HG03575 (cell line): ENCODE data around the gene HLF.
"Not testable (repeated sequence)": the region's sequence is repeated elsewhere in the genome, so short reads cannot be mapped to it uniquely, and the experiment has no call there.

Experiments
- ATAC-seq: cut with Tn5 transposase; IDR thresholded peaks from one replicate; pipeline ENCODE4 v1.9.1; 2021; ENCODE audit not compliant: unreplicated experiment, insufficient number of reproducible peaks, low FRiP score; ENCODE audit errors: extremely low read depth

HLF gene

GRCh38 chr17:55320594-55321426, 56.0 kb downstream of the HLF start:
- no peak for ATAC-seq

DNA sequence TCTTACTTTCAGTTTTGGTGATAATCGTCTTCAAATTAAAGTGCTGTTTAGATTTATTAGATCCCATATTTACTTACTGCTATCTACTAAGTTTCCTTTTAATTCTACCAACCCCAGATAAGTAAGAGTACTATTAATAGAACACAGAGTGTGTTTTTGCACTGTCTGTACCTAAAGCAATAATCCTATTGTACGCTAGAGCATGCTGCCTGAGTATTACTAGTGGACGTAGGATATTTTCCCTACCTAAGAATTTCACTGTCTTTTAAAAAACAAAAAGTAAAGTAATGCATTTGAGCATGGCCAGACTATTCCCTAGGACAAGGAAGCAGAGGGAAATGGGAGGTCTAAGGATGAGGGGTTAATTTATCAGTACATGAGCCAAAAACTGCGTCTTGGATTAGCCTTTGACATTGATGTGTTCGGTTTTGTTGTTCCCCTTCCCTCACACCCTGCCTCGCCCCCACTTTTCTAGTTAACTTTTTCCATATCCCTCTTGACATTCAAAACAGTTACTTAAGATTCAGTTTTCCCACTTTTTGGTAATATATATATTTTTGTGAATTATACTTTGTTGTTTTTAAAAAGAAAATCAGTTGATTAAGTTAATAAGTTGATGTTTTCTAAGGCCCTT, 56.8 kb downstream of the HLF start:
- no peak for ATAC-seq

DNA sequence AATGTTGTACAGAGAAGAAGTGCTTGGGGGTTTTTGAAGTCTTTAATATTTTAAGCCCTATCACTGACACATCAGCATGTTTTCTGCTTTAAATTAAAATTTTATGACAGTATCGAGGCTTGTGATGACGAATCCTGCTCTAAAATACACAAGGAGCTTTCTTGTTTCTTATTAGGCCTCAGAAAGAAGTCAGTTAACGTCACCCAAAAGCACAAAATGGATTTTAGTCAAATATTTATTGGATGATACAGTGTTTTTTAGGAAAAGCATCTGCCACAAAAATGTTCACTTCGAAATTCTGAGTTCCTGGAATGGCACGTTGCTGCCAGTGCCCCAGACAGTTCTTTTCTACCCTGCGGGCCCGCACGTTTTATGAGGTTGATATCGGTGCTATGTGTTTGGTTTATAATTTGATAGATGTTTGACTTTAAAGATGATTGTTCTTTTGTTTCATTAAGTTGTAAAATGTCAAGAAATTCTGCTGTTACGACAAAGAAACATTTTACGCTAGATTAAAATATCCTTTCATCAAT, 57.8 kb downstream of the HLF start:
- no peak for ATAC-seq

- no peak for ATAC-seq
Measured at GRCh38 chr17:55323518-55324295, 58.9 kb downstream of the HLF start.

DNA sequence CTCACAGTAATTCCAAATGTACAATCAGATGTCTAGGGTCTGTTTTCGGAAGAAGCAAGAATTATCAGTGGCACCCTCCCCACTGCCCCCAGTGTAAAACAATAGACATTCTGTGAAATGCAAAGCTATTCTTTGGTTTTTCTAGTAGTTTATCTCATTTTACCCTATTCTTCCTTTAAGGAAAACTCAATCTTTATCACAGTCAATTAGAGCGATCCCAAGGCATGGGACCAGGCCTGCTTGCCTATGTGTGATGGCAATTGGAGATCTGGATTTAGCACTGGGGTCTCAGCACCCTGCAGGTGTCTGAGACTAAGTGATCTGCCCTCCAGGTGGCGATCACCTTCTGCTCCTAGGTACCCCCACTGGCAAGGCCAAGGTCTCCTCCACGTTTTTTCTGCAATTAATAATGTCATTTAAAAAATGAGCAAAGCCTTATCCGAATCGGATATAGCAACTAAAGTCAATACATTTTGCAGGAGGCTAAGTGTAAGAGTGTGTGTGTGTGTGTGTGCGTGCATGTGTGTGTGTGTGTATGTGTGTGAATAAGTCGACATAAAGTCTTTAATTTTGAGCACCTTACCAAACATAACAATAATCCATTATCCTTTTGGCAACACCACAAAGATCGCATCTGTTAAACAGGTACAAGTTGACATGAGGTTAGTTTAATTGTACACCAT, 59.7 kb downstream of the HLF start:
- ATAC-seq, result no peak

DNA sequence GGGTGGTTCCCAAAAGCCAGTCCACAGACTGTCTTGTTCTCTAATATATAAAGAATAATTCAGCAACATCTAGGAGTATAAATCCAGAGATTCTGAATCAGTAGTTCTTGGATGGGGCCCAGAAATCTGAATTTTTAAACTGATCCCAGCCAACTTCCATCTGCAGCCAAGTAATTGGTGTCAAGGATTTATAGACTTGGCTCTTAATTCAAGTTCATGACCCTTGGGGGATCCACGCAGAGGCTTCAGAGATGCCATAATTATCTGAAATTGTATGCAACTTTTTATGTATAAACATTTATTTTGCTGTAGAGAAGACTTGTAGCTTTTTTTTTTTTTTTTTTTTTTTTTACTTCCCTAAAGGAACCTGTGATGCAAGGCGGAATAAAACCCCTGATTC, 60.6 kb downstream of the HLF start:
- ATAC-seq, result no peak

DNA sequence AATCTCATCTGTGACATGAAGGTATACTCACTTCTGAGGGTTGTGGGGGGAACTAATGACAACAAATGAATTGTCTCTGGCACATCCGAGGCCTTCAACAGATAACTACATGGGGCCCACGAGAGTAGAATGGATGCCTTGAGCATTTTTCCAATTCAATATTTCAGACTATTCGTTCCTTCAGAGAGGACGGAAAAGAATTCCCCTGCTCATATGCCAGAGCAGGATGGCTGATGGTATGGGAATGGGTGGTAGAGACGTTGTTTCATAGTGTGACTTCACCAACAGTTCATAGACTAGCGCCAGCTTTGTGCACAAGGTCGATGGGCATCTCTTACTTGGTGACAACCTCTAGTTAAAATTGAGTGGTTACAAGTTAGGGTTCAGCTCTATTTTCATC, 61.3 kb downstream of the HLF start:
- no peak for ATAC-seq

GRCh38 chr17:55327225-55328088, 62.7 kb downstream of the HLF start:
- ATAC-seq, result no peak

DNA sequence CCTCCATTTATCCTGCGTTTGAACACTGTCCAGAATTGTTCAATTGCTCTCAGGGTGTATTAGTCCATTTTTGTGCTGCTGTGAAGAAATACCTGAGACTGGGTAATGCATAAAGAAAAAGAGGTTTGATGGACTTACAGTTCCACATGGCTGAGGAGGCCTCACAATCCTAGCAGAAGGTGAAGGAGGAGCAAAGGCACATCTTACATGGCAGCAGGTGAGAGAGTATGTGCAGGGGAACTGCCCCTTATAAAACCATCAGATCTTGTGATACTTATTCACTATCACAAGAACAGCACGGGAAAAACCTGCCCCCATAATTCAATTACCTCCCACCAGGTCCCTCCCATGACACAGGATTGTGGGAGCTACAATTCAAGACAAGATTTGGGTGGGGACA, 63.8 kb downstream of the HLF start:
- ATAC-seq, result not testable (repeated sequence)

- ATAC-seq, result no peak
Measured at GRCh38 chr17:55330344-55330933, 65.7 kb downstream of the HLF start.

DNA sequence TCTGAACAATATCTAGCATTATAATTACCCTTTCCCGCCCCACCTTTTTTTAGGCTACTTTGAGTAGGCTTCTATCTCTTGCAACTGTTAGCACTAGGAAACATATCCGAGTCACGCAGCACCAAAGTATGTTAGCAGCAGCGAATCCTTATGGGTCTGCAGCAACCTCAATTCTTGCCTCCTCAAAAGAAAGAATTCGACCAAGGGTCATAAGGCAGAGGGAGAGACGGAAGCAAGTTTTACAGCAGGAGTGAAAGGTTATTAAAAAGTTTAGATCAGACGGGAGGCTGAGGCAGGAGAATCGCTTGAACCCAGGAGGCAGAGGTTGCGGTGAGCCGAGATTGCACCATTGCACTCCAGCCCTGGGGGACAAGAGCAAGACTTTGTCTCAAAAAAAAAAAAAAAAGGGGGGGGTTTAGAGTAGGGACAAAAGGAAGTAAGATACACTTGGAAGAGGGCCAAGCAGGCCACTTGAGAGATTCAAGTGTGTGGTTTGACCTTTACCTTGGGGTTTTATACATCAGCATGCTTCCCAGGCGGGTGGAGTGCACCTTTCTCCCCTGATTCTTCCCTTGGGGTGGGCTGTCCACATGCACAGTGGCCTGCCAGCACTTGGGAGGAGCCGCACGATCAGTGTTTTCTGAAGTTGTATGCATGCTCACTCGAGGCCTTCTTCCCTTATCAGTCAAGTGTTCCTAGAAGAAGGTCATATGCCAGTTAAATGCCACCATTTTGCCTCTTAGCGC, 67.7 kb downstream of the HLF start:
- ATAC-seq, result no peak

- no peak for ATAC-seq
Measured at GRCh38 chr17:55334285-55334684, 69.5 kb downstream of the HLF start.

DNA sequence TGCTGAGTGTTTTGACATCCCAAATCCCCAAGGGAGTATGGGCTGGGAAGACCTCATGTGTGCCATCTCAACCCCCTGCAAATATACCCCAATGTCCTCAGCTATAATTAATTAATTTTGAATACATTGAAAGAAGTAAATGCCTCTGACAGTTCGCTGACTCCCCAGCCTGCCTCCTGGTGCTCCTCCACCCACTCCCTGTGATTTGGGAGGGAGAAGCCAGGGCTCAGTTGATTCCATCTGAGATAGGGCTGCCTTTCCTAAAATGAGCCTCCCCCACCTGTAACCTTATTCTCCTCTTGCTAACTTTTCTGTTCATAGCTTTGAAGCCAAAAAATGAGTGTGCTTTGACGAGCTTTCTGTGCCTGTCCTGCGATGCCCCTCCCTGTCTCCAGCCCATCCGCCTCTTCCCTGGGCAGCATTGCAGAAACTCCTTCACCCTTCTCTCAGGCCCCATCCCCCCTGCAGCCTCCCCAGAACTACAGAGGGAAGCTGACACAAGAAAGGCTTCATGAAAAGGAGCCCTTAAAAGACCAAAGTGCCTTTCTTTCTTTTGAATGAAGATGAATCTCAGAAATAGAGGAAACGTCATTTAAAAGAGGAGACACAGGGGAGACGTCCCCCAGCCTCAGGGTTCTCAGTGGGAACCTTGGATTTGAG, 70.3 kb downstream of the HLF start:
- ATAC-seq, result no peak

GRCh38 chr17:55335625-55336024, 70.9 kb downstream of the HLF start:
- no peak for ATAC-seq

- no peak for ATAC-seq
Measured at GRCh38 chr17:55336426-55336825, 71.7 kb downstream of the HLF start.

DNA sequence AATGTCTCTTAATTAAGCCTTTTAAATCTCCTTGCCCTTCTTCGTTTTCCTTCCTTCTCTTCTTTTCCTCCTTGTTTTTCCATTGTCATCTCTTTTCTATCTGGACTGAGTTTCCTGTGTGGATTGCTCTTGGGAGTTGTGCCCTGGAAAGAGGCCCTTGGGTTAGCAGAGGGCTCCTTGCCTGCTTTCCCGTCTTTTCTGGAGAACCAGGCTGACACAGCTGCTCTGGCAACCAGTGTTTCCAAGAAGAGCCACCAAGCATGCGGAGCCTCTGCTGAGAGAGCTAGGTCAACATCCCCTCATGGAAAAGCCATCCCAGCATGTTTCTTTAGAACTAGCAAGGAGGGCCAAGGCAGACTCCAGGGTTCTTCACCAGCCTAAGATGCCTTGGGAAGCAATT, 75.4 kb downstream of the HLF start:
- ATAC-seq, result no peak

- ATAC-seq, result no peak
Measured at GRCh38 chr17:55340686-55341085, 75.9 kb downstream of the HLF start.
